ENCODE results near the gene GFY.

The GFY gene

GRCh38 chr19:49383599-49383998 is 41.6 kb upstream of the GFY start:
- ATAC-seq = no peak
- no peak for TF ChIP-seq ZNF8 (CRISPR knock-in tag; IDR thresholded peaks at IDR 0.05)
- no peak for TF ChIP-seq ISL1 (CRISPR knock-in tag; IDR thresholded peaks at IDR 0.05)
- TF ChIP-seq RARB (CRISPR knock-in tag; IDR thresholded peaks at IDR 0.05) = no peak
- no peak for TF ChIP-seq CSDC2 (CRISPR knock-in tag; IDR thresholded peaks at IDR 0.05)
- TF ChIP-seq PATZ1 (CRISPR knock-in tag; IDR thresholded peaks at IDR 0.05; ENCODE audit: borderline replicate concordance) = no peak
- no peak for TF ChIP-seq TSHZ2 (CRISPR knock-in tag; IDR thresholded peaks at IDR 0.05)
- no peak for TF ChIP-seq ARNTL (CRISPR knock-in tag; IDR thresholded peaks at IDR 0.05; ENCODE audit: borderline replicate concordance, low read depth)
- no peak for TF ChIP-seq SNAI2 (CRISPR knock-in tag; IDR thresholded peaks at IDR 0.05)
- TF ChIP-seq CREB5 (CRISPR knock-in tag; IDR thresholded peaks at IDR 0.05; ENCODE audit: low read depth) = no peak
- TF ChIP-seq TCF4 (CRISPR knock-in tag; IDR thresholded peaks at IDR 0.05; ENCODE audit: borderline replicate concordance) = no peak
- TF ChIP-seq ZNF70 (CRISPR knock-in tag; IDR thresholded peaks at IDR 0.05) = no peak
- TF ChIP-seq ZFP3 (CRISPR knock-in tag; IDR thresholded peaks at IDR 0.05) = no peak
- no peak for TF ChIP-seq ZC3H10 (CRISPR knock-in tag; IDR thresholded peaks at IDR 0.05)
- TF ChIP-seq OSR1 (CRISPR knock-in tag; IDR thresholded peaks at IDR 0.05) = no peak
- no peak for TF ChIP-seq TOX (CRISPR knock-in tag; IDR thresholded peaks at IDR 0.05; ENCODE audit: borderline replicate concordance)
- no peak for TF ChIP-seq POU6F1 (CRISPR knock-in tag; IDR thresholded peaks at IDR 0.05; ENCODE audit: borderline replicate concordance, low read depth)
- no peak for TF ChIP-seq CSRNP3 (CRISPR knock-in tag; IDR thresholded peaks at IDR 0.05)
- TF ChIP-seq ZNF565 (CRISPR knock-in tag; conservative IDR thresholded peaks at IDR 0.05; ENCODE audit: low read depth) = no peak
- no peak for TF ChIP-seq BACH2 (CRISPR knock-in tag; IDR thresholded peaks at IDR 0.05; ENCODE audit: borderline replicate concordance)

- TF ChIP-seq TCF4 (CRISPR knock-in tag; IDR thresholded peaks at IDR 0.05; ENCODE audit: borderline replicate concordance) (no peak), PPARA (CRISPR knock-in tag; IDR thresholded peaks at IDR 0.05; ENCODE audit: borderline replicate concordance) (no peak), CSDC2 (CRISPR knock-in tag; IDR thresholded peaks at IDR 0.05) (no peak), CREB5 (CRISPR knock-in tag; IDR thresholded peaks at IDR 0.05; ENCODE audit: low read depth) (no peak), RARB (CRISPR knock-in tag; IDR thresholded peaks at IDR 0.05) (no peak), ZNF8 (CRISPR knock-in tag; IDR thresholded peaks at IDR 0.05) (no peak), BACH2 (CRISPR knock-in tag; IDR thresholded peaks at IDR 0.05; ENCODE audit: borderline replicate concordance) (no peak), ZFP30 (CRISPR knock-in tag; IDR thresholded peaks at IDR 0.05) (no peak), ZNF70 (CRISPR knock-in tag; IDR thresholded peaks at IDR 0.05) (no peak), ISL1 (CRISPR knock-in tag; IDR thresholded peaks at IDR 0.05) (no peak), ZFP3 (CRISPR knock-in tag; IDR thresholded peaks at IDR 0.05) (no peak), TOX (CRISPR knock-in tag; IDR thresholded peaks at IDR 0.05; ENCODE audit: borderline replicate concordance) (no peak), PATZ1 (CRISPR knock-in tag; IDR thresholded peaks at IDR 0.05; ENCODE audit: borderline replicate concordance) (no peak), OSR1 (CRISPR knock-in tag; IDR thresholded peaks at IDR 0.05) (no peak)
- ATAC-seq = peak; percentile 19; the same call in 1 of the 3 replicates
Observed at GRCh38 chr19:49387936-49388372, 37.2 kb upstream of the GFY start, which contains the start of gene KASH5. Gene KASH5 (plus strand): TSS chr19:49388249. CDS start chr19:49390884, 2,635 bp downstream.
